Measurements from ENCODE around the gene CFAP54.
A peak's percentile ranks its signal among the peaks of the same experiment; 100 is the strongest.
"Not testable (repeated sequence)": the region's sequence is repeated elsewhere in the genome, so short reads cannot be mapped to it uniquely, and the experiment has no call there.

CFAP54 gene

DNA sequence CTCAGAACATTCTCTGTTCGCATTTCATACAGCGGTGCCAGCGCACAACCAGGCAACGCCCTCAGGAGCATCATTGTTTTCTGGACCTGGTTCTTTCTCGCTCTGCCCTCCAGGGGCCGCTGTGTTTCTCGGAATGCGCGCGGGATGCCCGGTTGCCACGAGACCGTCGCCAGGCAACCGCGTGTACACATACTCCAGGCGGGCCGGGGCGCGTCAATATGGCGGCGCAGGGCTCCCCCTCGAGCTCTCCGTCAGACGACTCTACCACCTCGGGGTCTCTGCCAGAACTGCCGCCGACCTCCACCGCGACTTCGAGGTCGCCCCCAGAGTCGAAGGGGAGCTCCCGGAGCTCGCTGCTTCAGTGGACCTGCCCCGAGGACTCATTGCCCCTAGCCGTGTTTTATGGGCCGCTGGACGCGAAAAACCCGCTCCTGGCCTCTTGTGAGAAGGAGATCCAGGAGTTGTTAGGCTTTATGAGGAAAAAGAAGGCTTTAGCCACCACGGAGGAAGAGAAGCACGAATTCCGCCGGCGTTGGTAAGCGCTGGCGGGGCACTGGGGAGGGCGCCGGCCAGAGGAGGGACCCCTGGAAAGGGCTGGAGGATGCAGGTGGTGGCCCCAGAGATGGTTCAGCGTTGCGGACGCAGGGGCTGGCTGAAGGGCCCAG, at the start of gene CFAP54:
TSS of gene CFAP54 (plus strand) at position 186 of the 665 bp plus-strand sequence. CDS start at position 219, 33 bp downstream.
- peak; percentile 96 for DNase-seq (ENCODE audit: low spot score)

GRCh38 chr12:96441816-96442215, 47.6 kb upstream of the CFAP54 start:
- no peak for DNase-seq (ENCODE audit: low spot score)

- no peak for DNase-seq (ENCODE audit: low spot score)
These were observed 46.5 kb upstream of the CFAP54 start for GRCh38 chr12:96442906-96443305.

DNA sequence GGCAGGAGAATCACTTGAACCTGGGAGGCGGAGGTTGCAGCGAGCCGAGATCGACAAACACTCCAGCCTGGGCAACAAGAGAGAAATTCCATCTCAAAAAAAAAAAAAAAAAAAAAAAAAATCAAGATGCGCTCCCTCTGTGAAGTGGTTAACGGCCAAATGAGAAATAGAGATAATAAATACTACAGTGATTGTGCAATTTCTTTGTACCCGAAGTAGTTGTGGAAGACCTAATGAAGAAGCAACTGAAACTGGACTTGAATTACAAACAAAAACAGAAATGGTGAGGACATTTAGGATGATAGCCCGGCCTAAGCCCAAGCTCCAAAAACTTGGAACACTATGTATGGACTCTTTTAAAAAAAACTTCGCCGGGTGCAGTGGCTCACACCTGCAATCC, 45.0 kb upstream of the CFAP54 start:
- DNase-seq (ENCODE audit: low spot score): no peak

DNA sequence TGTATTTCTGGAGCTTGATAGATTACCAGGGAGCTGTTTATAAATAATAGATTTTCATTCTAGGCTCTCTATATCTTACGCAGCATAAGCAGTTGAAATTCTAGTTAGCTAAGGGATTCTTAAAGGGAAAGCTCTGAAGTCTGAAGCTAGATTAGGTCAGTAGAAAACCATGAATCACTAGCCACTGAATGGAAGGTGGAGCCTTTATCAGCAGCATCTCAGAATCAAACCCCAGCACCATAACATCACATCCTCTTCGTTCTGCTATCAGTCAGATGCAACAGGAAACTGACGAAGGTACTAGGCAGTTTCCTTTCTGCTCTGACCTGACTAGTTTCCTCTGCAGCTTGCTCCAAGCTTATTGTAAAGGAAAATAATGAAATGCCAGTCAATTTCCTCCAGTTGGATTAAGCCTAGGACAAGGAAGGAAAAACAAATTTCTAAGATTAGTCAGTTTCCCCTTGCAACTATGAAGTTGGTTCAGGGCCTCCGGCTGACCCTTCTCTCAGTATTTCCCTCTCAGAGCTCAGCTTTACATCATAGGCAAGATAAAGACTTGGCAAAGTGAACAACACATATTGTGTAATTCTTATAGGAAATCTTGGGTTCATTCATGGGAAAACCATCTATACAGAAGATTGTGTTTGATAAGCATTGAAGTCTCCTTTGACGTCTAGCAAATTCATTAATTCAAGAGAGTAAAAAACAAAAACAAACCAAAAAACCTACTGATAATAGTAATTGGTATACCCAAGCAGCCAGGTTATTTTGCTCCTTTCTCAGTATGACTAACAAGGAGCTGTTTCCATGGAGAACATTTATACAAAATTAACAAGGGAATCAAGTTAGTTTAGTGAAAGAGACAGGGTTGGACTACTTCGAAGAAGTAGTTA, 43.4 kb upstream of the CFAP54 start:
- DNase-seq (ENCODE audit: low spot score): no peak

- no peak for DNase-seq (ENCODE audit: low spot score)
These were observed 42.1 kb upstream of the CFAP54 start for GRCh38 chr12:96447256-96447655.

- no peak for DNase-seq (ENCODE audit: low spot score)
These were observed 41.1 kb upstream of the CFAP54 start for GRCh38 chr12:96448300-96448699.

- DNase-seq (ENCODE audit: low spot score): no peak
These were observed 37.0 kb upstream of the CFAP54 start for GRCh38 chr12:96452261-96452922.

DNA sequence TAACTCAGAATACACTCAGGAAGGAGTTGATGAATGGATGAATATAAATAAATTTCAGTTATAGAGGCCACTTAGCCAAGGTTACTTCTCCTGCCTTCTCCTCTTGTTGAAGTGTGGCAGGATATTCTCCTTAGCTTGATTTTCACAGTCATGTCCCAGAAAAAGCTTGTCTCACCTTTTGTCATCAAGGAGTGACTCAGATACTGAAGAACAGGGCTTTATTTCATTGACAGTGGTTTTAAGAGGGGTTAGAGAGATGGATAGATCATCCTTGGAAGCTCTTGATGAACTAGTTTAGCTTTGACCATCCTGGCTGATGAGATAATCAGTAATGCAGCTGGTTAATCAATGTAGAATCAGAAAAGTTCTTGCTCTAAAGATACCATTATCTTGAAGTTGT, 35.0 kb upstream of the CFAP54 start:
- DNase-seq (ENCODE audit: low spot score): no peak

DNA sequence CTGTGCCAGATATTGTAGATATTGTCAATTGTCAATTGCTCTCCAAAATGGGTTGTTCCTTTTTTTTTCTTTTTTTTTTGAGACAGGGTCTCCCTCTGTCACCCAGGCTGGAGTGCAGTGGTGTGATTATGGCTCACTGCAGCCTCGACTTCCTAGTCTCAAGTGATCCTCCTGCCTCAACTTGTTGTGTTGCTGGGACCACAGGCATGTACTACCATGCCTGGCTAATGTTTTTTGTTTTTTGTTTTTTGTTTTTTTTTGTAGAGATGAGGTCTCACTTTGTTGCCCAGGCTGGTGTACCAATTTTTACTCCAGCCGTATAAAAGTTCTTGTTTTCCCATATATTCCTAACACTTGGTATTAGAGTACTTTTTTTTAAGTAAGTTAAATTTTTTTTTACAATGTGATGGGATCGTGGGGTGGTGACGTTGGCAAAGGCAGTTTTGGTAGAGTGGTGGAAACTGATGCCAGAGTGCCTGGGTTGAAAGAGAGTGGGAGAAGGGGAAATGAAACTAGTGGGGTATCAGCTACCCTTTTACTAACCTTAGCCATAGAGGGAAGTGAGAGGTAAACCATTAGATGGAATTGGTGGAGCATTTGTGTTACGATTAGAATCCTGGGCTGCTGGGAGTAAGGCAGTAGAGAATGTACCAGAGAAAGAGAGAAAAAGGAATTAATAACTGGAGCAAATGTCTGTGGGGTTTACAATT, 33.0 kb upstream of the CFAP54 start:
- DNase-seq (ENCODE audit: low spot score): no peak

- DNase-seq (ENCODE audit: low spot score): no peak
These were observed 32.0 kb upstream of the CFAP54 start for GRCh38 chr12:96457191-96457930.

DNA sequence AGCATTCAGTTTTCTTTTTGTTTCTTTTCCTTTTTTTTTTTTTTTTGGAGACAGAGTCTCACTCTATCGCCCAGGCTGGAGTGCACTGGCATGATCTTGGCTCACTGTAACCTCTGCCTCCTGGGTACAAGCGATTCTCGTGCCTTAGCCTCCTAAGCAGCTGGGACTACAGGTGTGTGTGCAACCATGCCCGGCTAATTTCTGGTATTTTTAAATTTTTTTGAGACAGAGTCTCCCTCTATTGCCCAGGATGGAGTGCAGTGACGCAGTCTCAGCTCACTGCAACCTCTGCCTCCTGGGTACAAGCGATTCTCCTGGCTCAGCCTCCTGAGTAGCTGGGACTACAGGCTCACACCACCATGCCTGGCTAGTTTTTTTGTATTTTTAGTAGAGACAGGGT, 30.1 kb upstream of the CFAP54 start:
- not testable (repeated sequence) for DNase-seq (ENCODE audit: low spot score)

GRCh38 chr12:96462571-96463280, 26.7 kb upstream of the CFAP54 start:
- no peak for DNase-seq (ENCODE audit: low spot score)

DNA sequence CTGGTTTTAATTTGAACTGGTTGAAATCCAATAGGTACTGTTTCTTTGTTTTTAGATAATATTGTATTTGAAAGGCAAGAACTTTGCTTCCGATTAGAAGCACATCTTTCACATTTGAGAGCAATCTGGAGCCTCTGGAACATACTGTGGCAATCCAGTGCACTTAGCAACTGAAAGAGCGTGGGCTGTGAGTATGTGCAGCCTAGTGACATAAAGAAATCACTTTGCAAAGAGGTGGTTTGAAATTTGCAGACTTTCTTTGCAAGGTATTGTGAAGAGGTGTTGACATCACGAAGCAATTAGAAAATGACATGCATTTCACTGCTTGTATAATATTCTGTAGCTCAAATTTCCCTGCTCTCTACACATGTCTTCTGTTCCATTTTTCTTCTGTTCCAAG, 23.5 kb upstream of the CFAP54 start:
- DNase-seq (ENCODE audit: low spot score): no peak

DNA sequence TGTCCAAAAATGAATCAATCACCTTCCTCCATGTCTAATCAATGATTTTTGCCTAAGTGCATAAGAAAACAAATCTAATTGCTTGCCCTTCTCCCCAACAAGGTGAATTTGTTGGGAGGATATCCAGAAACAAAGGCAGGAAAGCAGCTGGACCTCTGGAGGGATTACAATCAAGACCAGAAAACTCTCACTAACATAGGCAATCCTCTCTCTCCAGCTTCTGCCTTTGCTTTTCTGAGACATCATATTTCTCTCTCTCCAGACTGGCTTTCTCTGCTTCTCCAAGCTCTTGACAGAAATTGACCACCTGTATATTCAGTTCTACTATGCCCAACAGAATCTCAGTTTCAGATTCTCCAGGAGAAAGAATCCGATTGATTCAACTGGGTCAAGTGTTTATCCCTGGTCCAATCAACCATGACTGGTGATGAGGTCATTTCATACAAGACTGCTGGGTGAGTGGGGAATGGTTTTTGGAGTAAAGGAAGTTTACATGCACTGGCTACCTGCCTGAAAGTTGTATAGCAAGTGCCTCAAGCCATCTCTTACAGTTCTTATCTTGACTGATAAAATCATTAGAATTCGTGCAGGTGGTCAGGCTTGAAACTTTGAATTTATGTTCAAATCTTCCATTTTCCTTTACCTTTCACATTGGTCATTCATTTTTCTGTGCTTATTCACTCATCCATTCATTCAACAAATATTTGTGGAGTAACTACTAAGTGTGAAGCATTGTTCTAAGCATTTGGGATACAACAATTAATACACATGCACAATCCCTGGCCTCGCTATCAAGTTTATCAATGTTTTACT, 22.2 kb upstream of the CFAP54 start:
- no peak for DNase-seq (ENCODE audit: low spot score)

DNA sequence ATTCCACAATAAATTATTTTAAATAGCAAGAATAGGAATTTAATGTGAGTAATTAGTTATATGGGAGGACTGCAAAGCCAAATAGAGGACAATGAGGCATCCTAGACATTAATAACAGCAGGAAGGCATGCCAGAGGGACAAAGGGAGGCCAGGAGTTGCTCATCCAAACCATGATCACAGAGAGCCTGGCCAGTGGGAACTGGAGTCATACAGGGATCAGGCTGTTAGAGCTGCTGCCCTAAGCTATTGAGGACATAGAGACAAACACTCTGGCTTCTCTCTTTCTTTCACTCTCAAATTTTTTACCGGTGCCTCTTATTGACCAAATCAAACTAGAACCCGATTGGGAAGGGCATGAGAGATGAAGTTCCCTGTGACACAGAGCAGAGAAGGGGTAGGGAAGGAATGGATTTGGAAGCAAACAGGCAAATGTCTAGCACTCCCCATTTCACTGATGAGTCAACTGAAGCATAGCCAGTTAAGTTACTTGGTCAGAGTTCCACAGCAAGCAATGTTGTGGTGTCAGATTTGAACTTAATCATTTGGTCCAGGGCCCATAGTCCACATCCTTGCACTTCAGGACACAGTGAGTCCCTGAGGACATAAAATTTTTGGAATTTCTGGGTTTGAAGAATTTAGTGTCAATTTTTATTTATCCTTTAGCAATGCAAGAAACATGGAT, 17.9 kb upstream of the CFAP54 start:
- no peak for DNase-seq (ENCODE audit: low spot score)

- no peak for DNase-seq (ENCODE audit: low spot score)
These were observed 17.0 kb upstream of the CFAP54 start for GRCh38 chr12:96472384-96472783.

DNA sequence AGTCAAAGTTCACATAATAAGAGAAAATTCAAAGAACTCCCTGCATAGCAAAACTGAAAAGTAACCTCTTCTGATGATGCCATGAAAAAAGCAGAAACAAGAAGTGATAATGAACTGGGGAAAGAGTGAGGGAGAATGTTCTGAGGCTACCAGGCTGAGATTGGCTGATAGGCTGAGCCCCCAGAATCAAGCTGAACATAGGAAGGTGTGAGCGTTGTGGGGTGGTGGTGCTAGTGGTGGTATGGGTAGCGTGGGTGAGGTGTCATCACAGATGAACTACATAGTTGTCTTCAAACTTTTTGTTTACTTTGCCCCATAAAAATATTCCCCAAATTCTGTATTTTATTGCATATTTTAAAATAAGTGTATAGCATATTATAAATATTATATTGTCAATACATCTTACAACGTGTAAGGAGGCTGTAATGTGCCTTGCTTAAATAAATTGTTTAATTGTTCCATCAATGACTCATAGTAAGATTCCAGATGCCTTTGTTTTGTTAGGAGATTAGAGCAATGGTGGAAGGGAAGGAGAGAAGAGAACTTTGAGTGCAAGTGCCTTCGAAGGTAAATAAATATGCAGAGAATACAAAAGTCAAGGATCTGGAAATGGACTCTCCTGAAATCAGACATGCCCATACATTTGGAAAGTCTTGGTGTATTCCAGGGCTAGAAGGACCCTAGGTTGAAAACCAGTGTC, 15.8 kb upstream of the CFAP54 start:
- no peak for DNase-seq (ENCODE audit: low spot score)

DNA sequence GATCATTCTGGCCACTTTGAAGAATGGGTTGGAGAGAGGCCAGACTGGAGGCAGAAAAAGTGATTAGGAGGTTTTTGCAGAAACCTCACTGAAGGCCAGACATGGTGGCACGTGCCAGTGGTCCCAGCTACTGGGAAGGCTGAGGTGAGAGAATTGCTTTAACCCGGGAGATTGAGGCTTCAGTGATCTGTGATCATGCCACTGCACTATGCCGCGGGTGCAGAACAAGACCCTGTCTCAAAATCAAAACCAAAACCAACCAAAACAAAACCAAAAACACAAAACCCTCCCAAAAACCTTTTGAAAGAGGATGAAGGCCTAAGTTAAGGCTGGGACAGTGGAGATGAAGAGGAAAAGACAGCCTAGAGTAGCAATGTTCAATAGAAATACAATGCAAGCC, 15.2 kb upstream of the CFAP54 start:
- no peak for DNase-seq (ENCODE audit: low spot score)
